ENCODE data around the gene TRNT1. TPM values are rescaled to one million over a fixed set of nuclear protein-coding genes. Genes with fewer than 3 reads are reported as not detected.

The TRNT1 gene
- total RNA-seq, 3 donors from 2014 or later: 21.5 to 25.1 (median 24.3) TPM

GRCh38 chr3:3189961-3190360 lies 63.2 kb downstream of the TRNT1 start:
- intact Hi-C loops (cut with DNase I, micrococcal nuclease): no loop called here

DNA sequence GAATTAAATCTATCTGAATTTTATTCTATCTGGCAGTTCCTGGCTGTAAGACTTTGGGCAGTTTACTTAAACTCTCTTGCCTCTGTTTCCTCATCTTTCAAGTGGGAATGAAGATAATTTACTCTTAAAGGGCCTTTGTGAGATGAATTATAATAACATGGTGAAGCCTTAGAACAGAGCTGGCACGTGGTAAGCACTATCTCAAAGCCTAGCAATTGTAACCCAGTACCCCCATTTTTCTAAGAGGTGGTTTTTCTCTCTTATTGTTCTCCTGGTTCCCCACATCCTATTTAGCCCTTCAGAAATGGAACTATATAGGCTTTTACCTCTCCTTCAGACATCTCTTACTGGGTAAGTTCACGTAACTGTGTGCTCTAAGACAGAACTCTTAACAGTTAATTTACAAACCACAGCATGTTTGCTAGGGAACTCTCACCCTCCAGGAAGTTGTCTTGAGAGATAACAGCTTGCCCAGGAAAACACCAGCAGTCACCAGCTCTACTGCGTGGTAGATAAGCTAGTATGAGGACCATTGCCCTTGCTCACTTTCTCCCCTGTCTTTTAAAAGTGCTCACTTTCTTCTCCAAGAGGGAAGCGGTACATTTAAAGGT lies 65.0 kb downstream of the TRNT1 start:
- Histone ChIP-seq H3K9me3 (no peaks in the 10 kb centered on the region), H3K4me3 (no peak overlapping the region), H3K36me3 (ENCODE audit: low read depth) (no peaks in the 10 kb centered on the region), H3K4me1 (ENCODE audit: low read depth) (no peaks in the 10 kb centered on the region)
- TF ChIP-seq, protein P1, sequence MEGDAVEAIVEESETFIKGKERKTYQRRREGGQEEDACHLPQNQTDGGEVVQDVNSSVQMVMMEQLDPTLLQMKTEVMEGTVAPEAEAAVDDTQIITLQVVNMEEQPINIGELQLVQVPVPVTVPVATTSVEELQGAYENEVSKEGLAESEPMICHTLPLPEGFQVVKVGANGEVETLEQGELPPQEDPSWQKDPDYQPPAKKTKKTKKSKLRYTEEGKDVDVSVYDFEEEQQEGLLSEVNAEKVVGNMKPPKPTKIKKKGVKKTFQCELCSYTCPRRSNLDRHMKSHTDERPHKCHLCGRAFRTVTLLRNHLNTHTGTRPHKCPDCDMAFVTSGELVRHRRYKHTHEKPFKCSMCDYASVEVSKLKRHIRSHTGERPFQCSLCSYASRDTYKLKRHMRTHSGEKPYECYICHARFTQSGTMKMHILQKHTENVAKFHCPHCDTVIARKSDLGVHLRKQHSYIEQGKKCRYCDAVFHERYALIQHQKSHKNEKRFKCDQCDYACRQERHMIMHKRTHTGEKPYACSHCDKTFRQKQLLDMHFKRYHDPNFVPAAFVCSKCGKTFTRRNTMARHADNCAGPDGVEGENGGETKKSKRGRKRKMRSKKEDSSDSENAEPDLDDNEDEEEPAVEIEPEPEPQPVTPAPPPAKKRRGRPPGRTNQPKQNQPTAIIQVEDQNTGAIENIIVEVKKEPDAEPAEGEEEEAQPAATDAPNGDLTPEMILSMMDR (IDR thresholded peaks at IDR 0.05): no peak
- intact Hi-C loops (cut with DNase I, micrococcal nuclease): no loop called here
- ATAC-seq (peak; percentile 80), DNase-seq (peak in 1 of 3 donors; percentile 10)

More at GRCh38 chr3:3189961-3190360, 63.2 kb downstream of the TRNT1 start:
- Histone ChIP-seq H3K4me1 (ENCODE audit: low read depth) (no peaks in the 10 kb centered on the region), H3K9me3 (no peaks in the 10 kb centered on the region), H3K4me3 (no peak overlapping the region), H3K36me3 (ENCODE audit: low read depth) (no peaks in the 10 kb centered on the region)
- ATAC-seq (no peak), DNase-seq (no peak)
- TF ChIP-seq, protein P1 (IDR thresholded peaks at IDR 0.05): no peak

GRCh38 chr3:3192286-3192675 lies 65.5 kb downstream of the TRNT1 start:
- no peak for ATAC-seq
- TF ChIP-seq, protein P1 (IDR thresholded peaks at IDR 0.05): no peak
- intact Hi-C loops (cut with DNase I, micrococcal nuclease): no loop called here

DNA sequence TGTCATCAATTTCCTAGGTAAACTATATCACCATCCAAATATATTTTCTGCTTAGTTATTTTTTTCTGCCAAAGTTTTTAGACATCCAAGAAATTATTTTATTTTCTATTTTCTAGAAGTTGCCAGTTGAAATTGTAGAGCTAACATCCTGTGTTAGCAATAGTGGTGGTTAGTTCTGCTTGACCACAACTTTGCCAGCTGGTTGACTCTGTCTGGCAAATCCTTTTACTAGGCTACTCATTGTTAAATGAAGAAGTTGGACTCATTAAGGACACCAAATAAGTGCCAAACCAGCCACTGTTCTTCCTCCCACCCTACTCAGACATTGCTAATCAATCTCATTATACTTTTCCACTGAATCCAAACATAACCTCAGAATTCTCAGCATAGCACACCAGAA lies 68.1 kb downstream of the TRNT1 start:
- Histone ChIP-seq H3K4me3 (no peak overlapping the region), H3K9me3 (no peaks in the 10 kb centered on the region), H3K4me1 (ENCODE audit: low read depth) (no peaks in the 10 kb centered on the region), H3K36me3 (ENCODE audit: low read depth) (no peaks in the 10 kb centered on the region)
- TF ChIP-seq, protein P1 (IDR thresholded peaks at IDR 0.05): no peak
- intact Hi-C loops (cut with DNase I, micrococcal nuclease): loop anchor here in 1 of 2 donors (5.0 kb wide), 1 partner anchor 1097 kb away; no protein-coding TSS in a partner anchor
- ATAC-seq (no peak), DNase-seq (no peak)

More at GRCh38 chr3:3192286-3192675, 65.5 kb downstream of the TRNT1 start:
- no peaks in the 10 kb centered on the region for H3K4me1 ChIP-seq (ENCODE audit: low read depth)
- H3K4me3 ChIP-seq: no peak overlapping the region
- H3K9me3 ChIP-seq: no peaks in the 10 kb centered on the region
- H3K36me3 ChIP-seq (ENCODE audit: low read depth): no peaks in the 10 kb centered on the region
- DNase-seq: no peak

GRCh38 chr3:3196148-3196861 lies 69.6 kb downstream of the TRNT1 start:
- no peaks in the 10 kb centered on the region for H3K9me3 ChIP-seq
- no peak for ATAC-seq
- no peaks in the 10 kb centered on the region for H3K36me3 ChIP-seq (ENCODE audit: low read depth)
- TF ChIP-seq, protein P1 (IDR thresholded peaks at IDR 0.05): no peak
- H3K4me3 ChIP-seq: no peak overlapping the region
- no peaks in the 10 kb centered on the region for H3K4me1 ChIP-seq (ENCODE audit: low read depth)
- peak in 1 of 3 donors; percentile 38 for DNase-seq
- intact Hi-C loops (cut with DNase I, micrococcal nuclease): loop anchor here in 1 of 2 donors (5.0 kb wide), 1 partner anchor 1096 kb away; no protein-coding TSS in a partner anchor

Other genes with a start within 250 kb of the TRNT1 start
- gene IL5RA, start 16.6 kb upstream of the TRNT1 start, total RNA-seq: under 1 TPM; 0.14 to 0.57 (median 0.24) TPM
- gene CRBN, start 52.8 kb downstream of the TRNT1 start, total RNA-seq: 10 to 100 TPM; 35.8 to 65.9 (median 64.8) TPM

Data from mucosa of descending colon (tissue), 3 donors.